Measurements from ENCODE around the gene COL7A1. TPM values are rescaled to one million over a fixed set of nuclear protein-coding genes. Genes with fewer than 3 reads are reported as not detected.

The COL7A1 gene
- total RNA-seq: 0.18 and 1.4 TPM in 2 replicates

DNA sequence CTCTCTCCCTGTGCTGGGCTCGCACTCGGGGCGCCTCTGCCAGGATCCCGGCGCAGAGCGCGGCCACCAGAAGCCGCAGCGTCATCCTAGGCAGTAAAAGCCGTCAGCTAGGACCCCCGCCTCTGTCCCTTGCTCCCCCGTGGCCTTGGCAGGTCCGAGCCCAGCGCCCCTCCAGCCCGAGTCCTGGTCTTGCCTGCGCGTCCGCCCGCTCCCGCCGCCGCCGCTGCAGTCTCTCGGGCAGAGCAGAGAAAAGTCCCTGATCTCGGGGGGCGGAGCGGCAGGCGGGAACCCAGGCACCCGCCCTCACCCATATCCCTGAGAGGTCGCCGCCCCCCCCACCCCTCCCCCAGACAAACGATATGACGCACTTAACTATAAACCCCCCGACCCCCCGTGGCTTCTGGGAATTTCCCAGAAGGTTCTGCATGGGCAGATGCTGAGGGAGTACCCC lies at the start of gene COL7A1:
TSS of gene COL7A1 (minus strand) at position 255 of the 451 bp plus-strand sequence. CDS start at position 85, 170 bp downstream.

DNA sequence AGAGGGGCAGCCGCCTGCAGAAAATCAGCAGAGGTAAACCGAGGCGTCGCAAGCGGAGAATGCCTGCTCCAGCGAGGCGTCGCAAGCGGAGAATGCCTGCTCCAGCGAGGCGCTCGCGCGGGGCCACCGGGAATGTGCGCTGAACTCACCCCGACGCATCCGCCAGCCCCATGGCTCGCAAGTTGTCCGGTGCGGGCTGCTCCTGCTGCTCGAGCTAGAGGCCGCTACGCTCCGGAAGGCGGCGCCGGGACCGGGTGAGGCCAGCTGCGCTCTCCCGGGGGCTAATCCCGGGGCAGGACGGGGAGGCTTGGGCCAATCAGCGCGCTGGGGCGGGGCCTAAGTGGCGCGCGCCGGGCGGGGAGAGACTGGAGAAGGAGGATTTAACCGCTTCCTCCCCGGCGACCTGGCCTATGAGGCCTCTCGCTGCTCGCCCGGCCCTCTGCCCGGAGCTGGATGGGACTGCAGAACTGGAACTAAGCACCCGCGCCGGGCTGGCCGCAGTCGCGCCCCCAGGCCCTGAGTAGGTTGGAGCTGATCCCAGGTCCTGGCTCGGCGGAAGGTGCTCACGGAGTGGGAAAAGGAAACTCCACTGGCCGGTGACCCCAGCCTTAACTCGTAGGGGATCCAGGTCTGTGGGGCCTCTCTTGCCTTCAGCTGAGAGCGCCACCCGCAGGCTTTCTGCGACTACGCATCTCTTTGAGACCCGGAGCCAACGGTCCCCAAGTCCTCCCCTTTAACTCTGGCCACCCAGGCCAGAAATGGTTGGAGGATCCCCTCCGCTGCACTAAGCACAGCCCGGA lies 40.3 kb upstream of the COL7A1 start, which contains the start of gene SLC26A6:
TSS of gene SLC26A6 (minus strand) at position 240 of the 800 bp plus-strand sequence. CDS start at position 172, 68 bp downstream.

GRCh38 chr3:48621461-48621869 lies 26.3 kb upstream of the COL7A1 start, which contains the start of gene TMEM89:
TMEM89 (minus strand) TSS chr3:48621769; CDS start chr3:48621756, 13 bp downstream.

DNA sequence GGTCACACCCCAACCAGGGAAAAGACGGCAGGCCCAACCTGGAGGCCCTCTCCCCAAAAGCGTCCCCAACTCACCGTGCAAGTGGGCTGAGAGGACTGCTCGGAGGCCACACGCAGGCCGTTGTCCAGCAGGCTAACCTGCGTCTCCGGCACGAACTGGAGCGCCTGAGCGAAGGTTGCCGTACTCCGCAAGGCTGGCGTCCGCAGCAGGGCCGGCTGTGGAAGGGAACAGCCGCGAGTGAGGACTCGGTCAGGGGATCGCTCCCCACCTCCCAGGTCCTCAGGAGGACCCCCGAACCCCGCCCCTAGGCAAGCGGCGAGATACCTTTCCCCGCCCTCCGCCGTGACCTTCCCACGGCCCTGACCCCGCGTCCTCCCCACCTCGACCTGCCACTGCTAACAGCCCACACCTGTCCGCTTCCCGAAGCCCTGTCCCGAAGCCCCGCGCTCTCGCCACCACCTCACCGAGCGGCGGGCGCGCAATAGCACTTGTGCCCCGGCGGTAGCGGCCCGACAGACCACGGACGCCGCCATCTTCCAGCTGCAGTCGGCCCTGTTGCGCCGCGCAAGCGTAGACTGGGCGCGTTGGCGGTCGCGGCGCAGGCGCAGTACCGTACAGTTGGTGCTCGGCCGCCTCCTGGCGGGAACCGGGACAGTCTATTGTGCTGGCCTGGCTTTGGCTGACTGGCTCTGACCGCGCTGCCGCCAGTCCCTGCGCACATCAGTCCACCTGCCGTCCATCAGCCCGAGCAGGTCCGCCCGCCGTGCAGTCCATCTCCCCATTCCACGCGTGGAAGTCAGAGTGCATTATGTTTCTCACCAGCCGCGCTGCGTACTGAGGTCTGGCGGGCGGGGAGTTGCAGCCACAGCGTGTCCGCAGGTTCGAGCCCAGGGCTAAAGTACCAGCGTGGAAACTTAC lies 14.2 kb upstream of the COL7A1 start, which contains the start of gene UQCRC1:
TSS of gene UQCRC1 (minus strand) at position 559 of the 918 bp plus-strand sequence. CDS start at position 533, 26 bp downstream.

GRCh38 chr3:48563382-48563918 lies 31.7 kb downstream of the COL7A1 start, which contains the start of gene UCN2:
UCN2 (minus strand) TSS chr3:48563781; CDS start chr3:48563124, 657 bp downstream.

DNA sequence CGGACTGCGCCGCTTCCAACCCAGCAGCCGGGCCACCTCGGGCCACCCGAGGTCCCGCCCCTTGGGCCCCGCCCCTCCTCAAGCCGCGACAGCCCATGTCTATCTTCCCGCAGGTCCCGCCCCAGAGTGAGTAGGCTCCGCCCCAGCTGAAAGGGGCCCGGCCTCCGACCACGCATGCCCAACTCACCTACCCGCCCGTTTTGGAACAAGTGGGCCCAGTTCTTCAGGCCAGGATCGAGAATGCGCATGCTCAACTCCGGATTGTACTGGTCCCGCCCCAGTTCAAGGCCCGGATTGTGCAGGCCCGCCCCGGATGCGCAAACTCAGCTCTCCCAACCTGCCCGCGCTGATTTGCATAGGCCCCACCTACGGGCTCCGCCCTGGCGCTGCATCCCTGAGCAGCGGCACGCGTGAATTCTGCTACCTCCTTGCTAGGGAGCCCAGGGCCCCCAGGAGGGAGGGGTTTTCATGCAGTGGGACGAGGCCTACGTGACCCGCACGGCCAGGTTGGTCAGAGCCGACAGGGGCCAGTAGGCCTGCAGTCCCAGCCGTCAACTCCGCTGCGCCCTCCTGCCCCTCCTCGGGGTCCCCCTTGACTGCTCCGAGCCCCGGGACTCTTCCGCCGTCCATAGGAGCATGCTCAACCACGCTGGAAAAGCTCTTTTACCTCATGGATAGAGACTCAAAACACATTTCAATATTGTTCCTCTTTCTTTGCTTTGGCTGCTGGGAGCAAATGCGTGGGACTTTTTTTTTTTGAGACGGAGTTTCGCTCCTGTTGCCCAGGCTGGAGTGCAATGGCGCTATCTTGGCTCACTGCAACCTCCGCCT lies 38.1 kb downstream of the COL7A1 start, which contains the start of gene PFKFB4:
TSS of gene PFKFB4 (minus strand) at position 8 of the 831 bp plus-strand sequence. CDS start 26 bp downstream, outside the sequence.

Other genes with a start within 250 kb of the COL7A1 start
- gene FBXW12, start 223.1 kb downstream of the COL7A1 start, total RNA-seq: not detected in 2 replicates
- gene PLXNB1, start 165.2 kb downstream of the COL7A1 start, total RNA-seq: 22.6 and 24.9 TPM in 2 replicates
- 14.2 and 18.4 TPM in 2 replicates for gene CCDC51, start 155.2 kb downstream of the COL7A1 start, total RNA-seq
- 350 and 477 TPM in 2 replicates for gene TMA7, start 155.1 kb downstream of the COL7A1 start, total RNA-seq
- gene ATRIP, start 148.6 kb downstream of the COL7A1 start, total RNA-seq: 6.6 and 7.6 TPM in 2 replicates
- gene SHISA5, start 91.2 kb downstream of the COL7A1 start, total RNA-seq: 118 and 125 TPM in 2 replicates
- 1.4 and 6.6 TPM in 2 replicates for gene PFKFB4, start 38.5 kb downstream of the COL7A1 start, total RNA-seq
- gene UCN2, start 31.5 kb downstream of the COL7A1 start, total RNA-seq: 0.09 TPM in 1 of 2 replicates, not detected in the other
- 300 and 343 TPM in 2 replicates for gene UQCRC1, start 14.3 kb upstream of the COL7A1 start, total RNA-seq
- not detected in 2 replicates for gene TMEM89, start 26.4 kb upstream of the COL7A1 start, total RNA-seq
- gene SLC26A6, start 40.1 kb upstream of the COL7A1 start, total RNA-seq: 10.6 and 23.9 TPM in 2 replicates
- gene CELSR3, start 67.6 kb upstream of the COL7A1 start, total RNA-seq: 0.18 and 0.47 TPM in 2 replicates
- gene NCKIPSD, start 90.6 kb upstream of the COL7A1 start, total RNA-seq: 4.7 and 6.9 TPM in 2 replicates
- gene IP6K2, start 121.9 kb upstream of the COL7A1 start, total RNA-seq: 55.1 and 57.7 TPM in 2 replicates